Keratinocyte (primary cell): Measurements from ENCODE around the gene TBC1D2. TPM values are rescaled to one million over a fixed set of nuclear protein-coding genes. Genes with fewer than 3 reads are reported as not detected.

ENCODE experiments used
- DNase-seq: peaks from one replicate; pipeline ENCODE4 v3.0.0-alpha.2; 2011; ENCODE audit warnings: low read depth, missing footprints, low spot score
- FAIRE-seq: peaks from 2 replicates; lab custom pipeline; 2011; peaks lifted over from hg19 to GRCh38; lab: Jason Lieb, UNC
- H2AFZ ChIP-seq: 2 replicates; pipeline ENCODE4 v1.6.0; 2012; ENCODE audit warnings: low read length, control low read depth, inconsistent platforms; ENCODE audit not compliant: control insufficient read depth
- H3K27ac ChIP-seq: 2 replicates; pipeline ENCODE4 v1.5.1; 2011; ENCODE audit warnings: low read length; ENCODE audit not compliant: control insufficient read depth, insufficient read depth
- H3K27me3 ChIP-seq: 3 replicates; pipeline ENCODE4 v1.6.0; 2011; ENCODE audit warnings: low read length; ENCODE audit not compliant: control insufficient read depth, insufficient read depth; ENCODE audit errors: extremely low read depth
- H3K36me3 ChIP-seq, 2 experiments: 2 replicates in 1 of 2; 3 replicates in 1 of 2; pipeline ENCODE4 v1.5.1; 2011; ENCODE audit warnings: low read length in 2 of 2, mild to moderate bottlenecking in 1 of 2; ENCODE audit not compliant: control insufficient read depth in 2 of 2, insufficient read depth in 2 of 2; ENCODE audit errors: extremely low read depth in 1 of 2
- H3K4me1 ChIP-seq: 3 replicates; pipeline ENCODE4 v1.5.1; 2011; ENCODE audit warnings: low read length; ENCODE audit not compliant: control insufficient read depth, insufficient read depth; ENCODE audit errors: extremely low read depth
- H3K4me2 ChIP-seq: 3 replicates; pipeline ENCODE4 v1.6.0; 2011; ENCODE audit warnings: low read depth, low read length; ENCODE audit not compliant: control insufficient read depth, insufficient read depth; ENCODE audit errors: extremely low read depth
- H3K4me3 ChIP-seq, 3 experiments: fragments of 200-600 bp in 1 of 3; sonication (generic) in 1 of 3; 2 replicates in 2 of 3; 3 replicates in 1 of 3; pipeline ENCODE4 v1.5.1; 2011 to 2016; ENCODE audit warnings: low read length in 3 of 3, mild to moderate bottlenecking in 3 of 3, control low read depth in 2 of 3, inconsistent platforms in 1 of 3, low read depth in 1 of 3, mixed read lengths in 1 of 3, mixed run types in 1 of 3, moderate library complexity in 1 of 3; ENCODE audit not compliant: control insufficient read depth in 2 of 3, insufficient read depth in 2 of 3; ENCODE audit errors: extremely low read depth in 1 of 3
- H3K79me2 ChIP-seq: 2 replicates; pipeline ENCODE4 v1.6.0; 2012; ENCODE audit warnings: low read length; ENCODE audit not compliant: control insufficient read depth, insufficient read depth
- H3K9ac ChIP-seq: 3 replicates; pipeline ENCODE4 v1.6.0; 2011; ENCODE audit warnings: low read length; ENCODE audit not compliant: control insufficient read depth, insufficient read depth; ENCODE audit errors: extremely low read depth
- H3K9me1 ChIP-seq: 3 replicates; pipeline ENCODE4 v1.6.0; 2011; ENCODE audit warnings: low read length; ENCODE audit not compliant: control insufficient read depth, insufficient read depth; ENCODE audit errors: extremely low read depth
- H3K9me3 ChIP-seq: 2 replicates; pipeline ENCODE4 v1.5.1; 2012; ENCODE audit warnings: low read depth, low read length; ENCODE audit not compliant: control insufficient read depth
- H4K20me1 ChIP-seq: 3 replicates; pipeline ENCODE4 v1.6.0; 2011; ENCODE audit warnings: low read length; ENCODE audit not compliant: control insufficient read depth, insufficient read depth; ENCODE audit errors: extremely low read depth
- CTCF ChIP-seq, 3 experiments: IDR thresholded peaks in 1 of 3; conservative IDR thresholded peaks in 1 of 3; optimal IDR thresholded peaks in 1 of 3; 2 replicates in 2 of 3; 3 replicates in 1 of 3; pipeline versions ENCODE3 to v1.5.1; 2011; ENCODE audit warnings: low read length in 3 of 3, mild to moderate bottlenecking in 3 of 3, moderate library complexity in 2 of 3, control low read depth in 1 of 3, inconsistent platforms in 1 of 3; ENCODE audit not compliant: insufficient read depth in 2 of 3; ENCODE audit errors: extremely low read depth in 1 of 3
- EZH2 ChIP-seq: IDR thresholded peaks from one replicate; pipeline ENCODE4 v1.6.1; 2012; ENCODE audit warnings: inconsistent platforms, mild to moderate bottlenecking, low read length, moderate library complexity
- dilution Hi-C: fragments of 300-500 bp; cut with MboI; formaldehyde crosslinking; loops from one replicate; pipeline ENCODE4 v1.7.0; 2020; ENCODE audit warnings: low sequenced_read_pairs; ENCODE audit not compliant: extremely low pct_ligation_motif_present
- polyA plus RNA-seq, 5 experiments: library from polyadenylated mRNA; depleted of rRNA in 3 of 5; stranded (reverse) in 3 of 5; stranded (forward) in 1 of 5; unstranded in 1 of 5; fragments of >200 nt; gene quantifications; 1 replicate in 1 of 5; 2 replicates in 3 of 5; 3 replicates in 1 of 5; pipeline versions ENCODE4 v1.2.1 to v1.2.3, GENCODE V29; 2011 to 2012; ENCODE audit warnings: missing spikeins in 2 of 5, low read depth in 1 of 5, low replicate concordance in 1 of 5

Gene TBC1D2
- polyA plus RNA-seq, 1 donor (not counting 4 experiments of a cell fraction or from before 2014, with no cell fraction given), result 59.2 TPM

- H3K27me3 ChIP-seq, result no peaks in the 10 kb centered on the region
- no peak overlapping the region for H3K4me2 ChIP-seq
- dilution Hi-C loops, result no loop called here
- TF ChIP-seq EZH2 (no peak), CTCF (optimal IDR thresholded peaks at IDR 0.05 in 1 of 3, IDR thresholded peaks at IDR 0.05 in 1 of 3, conservative IDR thresholded peaks at IDR 0.05 in 1 of 3; ENCODE audit: extremely low read depth in 1 of 3, insufficient read depth in 2 of 3, low read length in 3 of 3) (no peak)
- no peaks in the 10 kb centered on the region for H3K9me1 ChIP-seq
- no peak overlapping the region for H3K4me3 ChIP-seq
- no peak overlapping the region for H3K9ac ChIP-seq
- peaks cover 42 to 68% of the 10 kb centered on the region in 2 experiments for H3K36me3 ChIP-seq
- FAIRE-seq (no peak), DNase-seq (no peak)
- no peak overlapping the region for H2AFZ ChIP-seq
- H3K4me1 ChIP-seq, result peaks cover 10% of the 10 kb centered on the region
- H3K79me2 ChIP-seq, result no peaks in the 10 kb centered on the region
- no peak overlapping the region for H3K27ac ChIP-seq
- no peaks in the 10 kb centered on the region for H3K9me3 ChIP-seq
- H4K20me1 ChIP-seq, result no peaks in the 10 kb centered on the region
These were observed 53.7 kb downstream of the TBC1D2 start for GRCh38 chr9:98201749-98202148.

- no peaks in the 10 kb centered on the region for H3K79me2 ChIP-seq
- TF ChIP-seq CTCF (optimal IDR thresholded peaks at IDR 0.05 in 1 of 3, IDR thresholded peaks at IDR 0.05 in 1 of 3, conservative IDR thresholded peaks at IDR 0.05 in 1 of 3; ENCODE audit: extremely low read depth in 1 of 3, insufficient read depth in 2 of 3, low read length in 3 of 3) (no peak), EZH2 (no peak)
- H3K9ac ChIP-seq, result no peak overlapping the region
- no peak overlapping the region for H2AFZ ChIP-seq
- no peak for DNase-seq
- H3K4me3 ChIP-seq, result no peak overlapping the region
- H3K9me3 ChIP-seq, result no peaks in the 10 kb centered on the region
- no peak overlapping the region for H3K4me2 ChIP-seq
- H4K20me1 ChIP-seq, result no peaks in the 10 kb centered on the region
- no peak for FAIRE-seq
- dilution Hi-C loops, result no loop called here
- H3K4me1 ChIP-seq, result peaks cover 4% of the 10 kb centered on the region
- peaks cover 40 to 65% of the 10 kb centered on the region in 2 experiments for H3K36me3 ChIP-seq
- no peaks in the 10 kb centered on the region for H3K9me1 ChIP-seq
- H3K27me3 ChIP-seq, result no peaks in the 10 kb centered on the region
- no peak overlapping the region for H3K27ac ChIP-seq
These were observed 54.3 kb downstream of the TBC1D2 start for GRCh38 chr9:98201102-98201501.
